Measurements from ENCODE around the gene OR52J3.

GRCh38 chr11:5065027-5065426, 18.7 kb downstream of the OR52J3 start:
- TF ChIP-seq CTCF (conservative IDR thresholded peaks at IDR 0.05; ENCODE audit: low read depth, low read length) (no peak), EZH2 (IDR thresholded peaks at IDR 0.05; ENCODE audit: low read length, unreplicated experiment) (no peak)
